HG02885 (cell line): ENCODE results near the gene ADCK2.
"Not testable (repeated sequence)": the region's sequence is repeated elsewhere in the genome, so short reads cannot be mapped to it uniquely, and the experiment has no call there.

ENCODE experiments used
- ATAC-seq: cut with Tn5 transposase; IDR thresholded peaks from one replicate; pipeline ENCODE4 v1.9.1; 2021; ENCODE audit warnings: mild to moderate bottlenecking; ENCODE audit not compliant: unreplicated experiment, poor library complexity

The ADCK2 gene

DNA sequence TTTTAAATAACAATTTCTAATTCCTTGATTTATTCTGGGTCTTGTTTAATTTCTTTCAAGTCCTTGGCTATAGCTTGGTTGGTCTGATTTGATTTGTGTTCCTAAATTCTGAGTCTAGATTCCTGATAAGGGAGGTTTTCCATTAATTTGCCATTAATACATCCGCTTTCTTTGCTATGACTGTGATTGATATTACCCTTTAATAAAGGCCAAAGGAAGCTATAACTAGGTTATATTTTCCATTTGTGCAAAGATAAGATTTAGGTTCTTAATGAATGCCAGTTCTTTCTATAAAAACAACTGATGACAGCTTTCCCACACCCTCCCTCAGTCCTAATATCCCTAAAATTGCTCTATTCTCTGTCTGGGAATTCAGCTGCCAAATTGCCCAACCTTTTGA lies 52.0 kb downstream of the ADCK2 start:
- ATAC-seq: no peak

DNA sequence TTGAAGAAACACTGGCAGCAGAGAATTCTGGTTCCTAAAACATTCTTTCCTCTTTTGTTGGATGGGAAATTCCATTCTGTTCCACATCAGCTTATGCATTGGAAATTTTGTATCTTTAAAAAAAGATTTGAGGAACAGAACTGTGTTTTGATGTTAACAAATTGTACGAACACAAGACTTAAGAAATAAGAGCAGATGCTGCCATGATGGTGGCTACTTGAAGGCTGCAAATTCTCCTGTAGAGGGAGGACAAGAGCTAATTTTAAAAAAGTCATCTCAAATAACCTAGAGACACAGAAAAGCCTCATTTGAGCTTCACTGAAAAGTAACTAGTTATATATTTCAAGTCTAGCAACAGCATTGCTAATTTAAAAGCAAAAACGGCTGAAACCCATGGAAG lies 53.5 kb downstream of the ADCK2 start:
- ATAC-seq: no peak

DNA sequence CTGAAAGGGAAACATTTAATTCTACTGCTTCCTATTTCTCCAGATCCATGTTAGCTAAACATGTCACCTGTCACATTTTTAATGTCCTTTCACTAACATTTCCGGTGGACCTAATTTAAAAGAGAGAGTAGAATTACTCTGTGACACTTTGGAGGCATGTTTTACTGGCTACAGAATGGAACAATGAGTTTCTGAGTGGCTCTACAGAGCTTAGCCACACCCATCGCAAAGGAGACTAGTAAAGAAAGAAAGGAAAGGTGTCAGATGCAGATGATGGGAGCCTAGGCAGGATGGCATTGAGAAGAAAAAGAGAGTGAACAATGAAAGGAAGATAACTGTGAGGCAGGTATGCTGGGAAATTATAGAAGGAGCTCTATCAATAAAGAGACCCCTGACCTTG lies 59.7 kb downstream of the ADCK2 start:
- ATAC-seq: no peak

DNA sequence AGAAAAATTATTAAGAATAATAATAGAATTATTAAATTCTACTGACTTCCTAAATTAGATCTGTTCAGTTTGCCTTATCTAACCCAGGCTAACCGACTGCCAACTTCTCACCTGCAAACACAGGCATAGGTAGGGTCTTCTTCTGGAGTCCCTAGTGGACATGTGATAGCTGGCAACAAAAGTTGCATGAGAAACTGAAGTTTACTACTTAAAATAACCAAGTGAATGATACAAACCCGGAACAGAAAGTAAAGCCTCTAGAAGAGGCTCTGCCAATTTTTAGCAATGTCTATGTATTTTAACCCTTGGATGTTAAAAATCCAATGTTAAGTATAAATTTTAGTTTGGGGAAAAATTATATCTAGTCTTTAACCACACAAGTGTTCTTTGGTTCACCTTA lies 61.4 kb downstream of the ADCK2 start:
- ATAC-seq: no peak

DNA sequence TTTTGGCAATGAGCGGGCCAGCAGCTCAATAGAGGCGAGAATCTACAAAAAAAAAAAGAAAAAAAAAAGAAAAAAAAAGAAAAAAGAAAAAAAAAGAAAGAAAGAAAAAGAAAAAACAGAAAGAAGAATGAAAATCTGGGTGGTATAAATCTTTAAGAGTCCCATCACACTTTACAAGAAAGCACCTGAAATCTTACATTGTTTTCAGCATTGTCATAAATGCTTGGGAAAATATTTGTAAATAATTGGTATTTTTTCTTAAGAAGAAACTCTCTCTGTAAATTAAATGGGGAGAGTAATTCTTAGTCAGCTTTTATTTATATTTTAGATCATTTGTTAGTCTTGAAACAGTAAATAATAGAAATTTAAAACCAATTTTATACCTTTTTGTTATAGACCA lies 62.0 kb downstream of the ADCK2 start:
- no peak for ATAC-seq

DNA sequence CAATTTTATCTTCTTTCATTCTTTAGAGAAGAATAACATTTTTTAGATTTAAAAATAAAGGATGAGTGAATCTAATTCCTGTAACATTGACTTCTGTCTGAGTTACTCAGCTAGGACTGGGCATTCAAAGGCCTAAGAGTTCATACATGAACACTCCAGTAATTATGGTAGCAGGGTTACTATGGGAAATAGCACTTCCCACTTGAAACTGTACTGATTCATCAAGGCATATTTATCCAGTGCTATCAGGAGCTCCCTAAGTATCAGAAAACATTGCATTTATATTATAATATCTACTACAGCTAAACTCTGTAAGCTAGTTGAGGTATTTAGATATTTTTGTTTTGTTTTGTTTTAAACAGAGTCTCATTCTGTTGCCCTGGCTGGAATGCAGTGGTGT lies 65.5 kb downstream of the ADCK2 start:
- no peak for ATAC-seq

DNA sequence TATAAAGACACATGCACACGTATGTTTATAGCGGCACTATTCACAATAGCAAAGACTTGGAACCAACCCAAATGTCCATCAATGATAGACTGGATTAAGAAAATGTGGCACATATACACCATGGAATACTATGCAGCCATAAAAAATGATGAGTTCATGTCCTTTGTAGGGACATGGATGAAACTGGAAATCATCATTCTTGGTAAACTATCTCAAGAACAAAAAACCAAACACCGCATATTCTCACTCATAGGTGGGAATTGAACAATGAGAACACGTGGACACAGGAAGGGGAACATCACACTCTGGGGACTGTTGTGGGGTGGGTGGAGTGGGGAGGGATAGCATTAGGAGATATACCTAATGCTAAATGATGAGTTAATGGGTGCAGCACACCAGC lies 70.5 kb downstream of the ADCK2 start:
- ATAC-seq: not testable (repeated sequence)

DNA sequence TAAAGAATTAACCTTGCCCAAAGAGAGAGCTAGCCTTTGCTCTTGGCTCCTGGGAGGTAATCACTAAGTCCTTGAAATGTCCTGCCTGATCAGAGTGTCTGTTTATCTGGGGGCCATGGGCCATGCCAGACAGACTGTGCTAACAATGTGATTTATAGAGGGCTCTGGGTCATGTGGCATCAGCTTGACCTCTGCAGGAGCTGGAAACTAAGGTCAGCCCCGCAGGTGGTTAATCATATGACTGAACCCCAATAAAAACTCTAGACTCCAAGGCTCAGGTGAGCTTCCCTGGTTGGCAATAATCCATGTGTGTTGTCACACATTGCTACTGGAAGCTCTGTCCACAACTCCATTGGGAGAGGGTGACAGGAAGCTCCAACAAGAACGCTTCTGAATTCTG lies 71.3 kb downstream of the ADCK2 start:
- no peak for ATAC-seq
